K562 (cell line): ENCODE measurements around the gene MTMR4. TPM values are rescaled to one million over a fixed set of nuclear protein-coding genes. Genes with fewer than 3 reads are reported as not detected.
A peak's percentile ranks its signal among the peaks of the same experiment; 100 is the strongest.

Source experiments
- E2F5 ChIP-seq: sonication (generic); formaldehyde crosslinking; IDR thresholded peaks from 2 replicates; pipeline ENCODE4 v1.8.0; 2022; ENCODE audit warnings: mild to moderate bottlenecking, missing genetic modification reagents
- ERF ChIP-seq: fragments of 450-650 bp; formaldehyde crosslinking; IDR thresholded peaks from 2 replicates; pipeline ENCODE4 v1.4.0; 2020; ENCODE audit warnings: mild to moderate bottlenecking, mixed read lengths
- FOXM1 ChIP-seq, 2 experiments: fragments of 450-650 bp in 1 of 2; sonication (generic) in 1 of 2; formaldehyde crosslinking in 1 of 2; IDR thresholded peaks; 2 replicates each; pipeline versions ENCODE4 v1.6.1 to v1.9.0; 2017 to 2022; ENCODE audit warnings: low read depth in 2 of 2, mild to moderate bottlenecking in 2 of 2, missing genetic modification reagents in 1 of 2, moderate library complexity in 1 of 2
- GATAD2A ChIP-seq: fragments of 450-650 bp; IDR thresholded peaks from 2 replicates; pipeline ENCODE4 v1.6.1; 2017
- HIVEP1 ChIP-seq: fragments of 250-450 bp; sonication (Bioruptor Pico); IDR thresholded peaks from 2 replicates; pipeline ENCODE4 v1.4.0; 2020; ENCODE audit warnings: mild to moderate bottlenecking
- LEF1 ChIP-seq: fragments of 450-650 bp; IDR thresholded peaks from 2 replicates; pipeline ENCODE4 v1.6.1; 2016; ENCODE audit warnings: mild to moderate bottlenecking
- MAFK ChIP-seq: IDR thresholded peaks from 2 replicates; pipeline ENCODE4 v1.6.1; 2011; ENCODE audit warnings: low read length, improper control_type of control experiment
- PPARD ChIP-seq: fragments of 250-450 bp; sonication (Bioruptor Pico); IDR thresholded peaks from 2 replicates; pipeline ENCODE4 v1.8.0; 2022; ENCODE audit warnings: inconsistent platforms, mild to moderate bottlenecking, moderate library complexity
- PRMT5 ChIP-seq: sonication (generic); formaldehyde crosslinking; IDR thresholded peaks from 2 replicates; pipeline ENCODE4 v1.5.0; 2020; ENCODE audit warnings: missing genetic modification reagents
- PRPF4 ChIP-seq: fragments of 200-400 bp; formaldehyde crosslinking; IDR thresholded peaks from one replicate; pipeline ENCODE4 v1.6.1; 2017; ENCODE audit warnings: low read length, low read depth, mild to moderate bottlenecking; ENCODE audit not compliant: insufficient read depth, poor library complexity, severe bottlenecking
- RBFOX2 ChIP-seq: fragments of 200-400 bp; formaldehyde crosslinking; IDR thresholded peaks from 2 replicates; pipeline ENCODE4 v1.6.1; 2017; ENCODE audit warnings: low read depth, mild to moderate bottlenecking, low read length, moderate library complexity
- XRCC4 ChIP-seq: IDR thresholded peaks from one replicate; pipeline ENCODE4 v1.6.1; 2011; ENCODE audit not compliant: insufficient read depth, insufficient read length; ENCODE audit errors: extremely low read depth
- ZNF133 ChIP-seq: fragments of 250-450 bp; sonication (Bioruptor Pico); IDR thresholded peaks from 2 replicates; pipeline ENCODE4 v1.4.0; 2020; ENCODE audit warnings: mild to moderate bottlenecking
- ZNF280B ChIP-seq: fragments of 250-450 bp; sonication (Bioruptor Pico); IDR thresholded peaks from 2 replicates; pipeline ENCODE4 v1.5.1; 2021; ENCODE audit warnings: mild to moderate bottlenecking
- polyA plus RNA-seq, 8 experiments: library from polyadenylated mRNA; depleted of rRNA in 4 of 8; stranded (reverse) in 5 of 8; unstranded in 3 of 8; fragments of >200 nt; fragmentation: Nextera tagmentation in 2 of 8; fragmentation: Illumina TruSeq in 1 of 8; extraction: Ambion mirVana in 2 of 8; extraction: Trizol in 1 of 8; gene quantifications; 2 replicates each; pipeline versions ENCODE4 v1.2.1 to v1.2.3, GENCODE V29; 2011 to 2014; ENCODE audit warnings: inconsistent platforms in 1 of 8, missing spikeins in 1 of 8
- total RNA-seq, 7 experiments: library from RNA; depleted of rRNA in 6 of 7; stranded (reverse); fragments of >200 nt in 6 of 7; fragmentation: Illumina TruSeq in 2 of 7; extraction: Trizol in 2 of 7; gene quantifications; 2 replicates each; pipeline versions ENCODE4 v1.2.1 to v1.2.3, GENCODE V29; 2011 to 2021; ENCODE audit warnings: low replicate concordance in 1 of 7
- TF ChIP-seq, protein P1 (sequence below), 2 experiments: fragments of 450-650 bp in 1 of 2; IDR thresholded peaks; 2 replicates each; pipeline ENCODE4 v1.6.1; 2011 to 2017; ENCODE audit warnings: low read depth in 2 of 2, antibody characterized with exemption in 1 of 2, borderline replicate concordance in 1 of 2, low read length in 1 of 2, mild to moderate bottlenecking in 1 of 2, mixed read lengths in 1 of 2; ENCODE audit not compliant: control insufficient read depth in 1 of 2
- TF ChIP-seq, protein P2 (sequence below): fragments of 450-650 bp; formaldehyde crosslinking; IDR thresholded peaks from 2 replicates; pipeline ENCODE4 v1.4.0; 2022; ENCODE audit warnings: mild to moderate bottlenecking, moderate library complexity
- TF ChIP-seq, protein P3 (sequence below): fragments of 450-650 bp; IDR thresholded peaks from 2 replicates; pipeline ENCODE4 v1.6.1; 2018; ENCODE audit not compliant: partially characterized antibody

The MTMR4 gene
- total and polyA plus RNA-seq, 9 of the 15 experiments (the other 6 are each of a cell fraction or from before 2014, with no cell fraction given), result 8.8 to 45.7 (median 28.7) TPM

GRCh38 chr17:58517928-58518609, 3.6 kb upstream of the MTMR4 start (continued):
- no peak for TF ChIP-seq E2F5
- TF ChIP-seq, protein P1, sequence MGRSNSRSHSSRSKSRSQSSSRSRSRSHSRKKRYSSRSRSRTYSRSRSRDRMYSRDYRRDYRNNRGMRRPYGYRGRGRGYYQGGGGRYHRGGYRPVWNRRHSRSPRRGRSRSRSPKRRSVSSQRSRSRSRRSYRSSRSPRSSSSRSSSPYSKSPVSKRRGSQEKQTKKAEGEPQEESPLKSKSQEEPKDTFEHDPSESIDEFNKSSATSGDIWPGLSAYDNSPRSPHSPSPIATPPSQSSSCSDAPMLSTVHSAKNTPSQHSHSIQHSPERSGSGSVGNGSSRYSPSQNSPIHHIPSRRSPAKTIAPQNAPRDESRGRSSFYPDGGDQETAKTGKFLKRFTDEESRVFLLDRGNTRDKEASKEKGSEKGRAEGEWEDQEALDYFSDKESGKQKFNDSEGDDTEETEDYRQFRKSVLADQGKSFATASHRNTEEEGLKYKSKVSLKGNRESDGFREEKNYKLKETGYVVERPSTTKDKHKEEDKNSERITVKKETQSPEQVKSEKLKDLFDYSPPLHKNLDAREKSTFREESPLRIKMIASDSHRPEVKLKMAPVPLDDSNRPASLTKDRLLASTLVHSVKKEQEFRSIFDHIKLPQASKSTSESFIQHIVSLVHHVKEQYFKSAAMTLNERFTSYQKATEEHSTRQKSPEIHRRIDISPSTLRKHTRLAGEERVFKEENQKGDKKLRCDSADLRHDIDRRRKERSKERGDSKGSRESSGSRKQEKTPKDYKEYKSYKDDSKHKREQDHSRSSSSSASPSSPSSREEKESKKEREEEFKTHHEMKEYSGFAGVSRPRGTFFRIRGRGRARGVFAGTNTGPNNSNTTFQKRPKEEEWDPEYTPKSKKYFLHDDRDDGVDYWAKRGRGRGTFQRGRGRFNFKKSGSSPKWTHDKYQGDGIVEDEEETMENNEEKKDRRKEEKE (IDR thresholded peaks at IDR 0.05; ENCODE audit: borderline replicate concordance in 1 of 2, control insufficient read depth in 1 of 2, low read depth in 2 of 2, low read length in 1 of 2), result peak in 1 of 2 experiments; percentile 70; a peak in 2 of 4 replicates
- TF ChIP-seq ZNF280B, result no peak
- TF ChIP-seq, protein P2, sequence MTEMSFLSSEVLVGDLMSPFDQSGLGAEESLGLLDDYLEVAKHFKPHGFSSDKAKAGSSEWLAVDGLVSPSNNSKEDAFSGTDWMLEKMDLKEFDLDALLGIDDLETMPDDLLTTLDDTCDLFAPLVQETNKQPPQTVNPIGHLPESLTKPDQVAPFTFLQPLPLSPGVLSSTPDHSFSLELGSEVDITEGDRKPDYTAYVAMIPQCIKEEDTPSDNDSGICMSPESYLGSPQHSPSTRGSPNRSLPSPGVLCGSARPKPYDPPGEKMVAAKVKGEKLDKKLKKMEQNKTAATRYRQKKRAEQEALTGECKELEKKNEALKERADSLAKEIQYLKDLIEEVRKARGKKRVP (CRISPR knock-in tag), result 0 out of 2 replicates have a peak, but pooled peaks have one; percentile 15
- peak; percentile 65 for TF ChIP-seq RBFOX2
- TF ChIP-seq ERF (CRISPR knock-in tag), result 0 out of 2 replicates have a peak, but pooled peaks have one; percentile 53
- TF ChIP-seq MAFK, result peak; percentile 43
- TF ChIP-seq, protein P3, sequence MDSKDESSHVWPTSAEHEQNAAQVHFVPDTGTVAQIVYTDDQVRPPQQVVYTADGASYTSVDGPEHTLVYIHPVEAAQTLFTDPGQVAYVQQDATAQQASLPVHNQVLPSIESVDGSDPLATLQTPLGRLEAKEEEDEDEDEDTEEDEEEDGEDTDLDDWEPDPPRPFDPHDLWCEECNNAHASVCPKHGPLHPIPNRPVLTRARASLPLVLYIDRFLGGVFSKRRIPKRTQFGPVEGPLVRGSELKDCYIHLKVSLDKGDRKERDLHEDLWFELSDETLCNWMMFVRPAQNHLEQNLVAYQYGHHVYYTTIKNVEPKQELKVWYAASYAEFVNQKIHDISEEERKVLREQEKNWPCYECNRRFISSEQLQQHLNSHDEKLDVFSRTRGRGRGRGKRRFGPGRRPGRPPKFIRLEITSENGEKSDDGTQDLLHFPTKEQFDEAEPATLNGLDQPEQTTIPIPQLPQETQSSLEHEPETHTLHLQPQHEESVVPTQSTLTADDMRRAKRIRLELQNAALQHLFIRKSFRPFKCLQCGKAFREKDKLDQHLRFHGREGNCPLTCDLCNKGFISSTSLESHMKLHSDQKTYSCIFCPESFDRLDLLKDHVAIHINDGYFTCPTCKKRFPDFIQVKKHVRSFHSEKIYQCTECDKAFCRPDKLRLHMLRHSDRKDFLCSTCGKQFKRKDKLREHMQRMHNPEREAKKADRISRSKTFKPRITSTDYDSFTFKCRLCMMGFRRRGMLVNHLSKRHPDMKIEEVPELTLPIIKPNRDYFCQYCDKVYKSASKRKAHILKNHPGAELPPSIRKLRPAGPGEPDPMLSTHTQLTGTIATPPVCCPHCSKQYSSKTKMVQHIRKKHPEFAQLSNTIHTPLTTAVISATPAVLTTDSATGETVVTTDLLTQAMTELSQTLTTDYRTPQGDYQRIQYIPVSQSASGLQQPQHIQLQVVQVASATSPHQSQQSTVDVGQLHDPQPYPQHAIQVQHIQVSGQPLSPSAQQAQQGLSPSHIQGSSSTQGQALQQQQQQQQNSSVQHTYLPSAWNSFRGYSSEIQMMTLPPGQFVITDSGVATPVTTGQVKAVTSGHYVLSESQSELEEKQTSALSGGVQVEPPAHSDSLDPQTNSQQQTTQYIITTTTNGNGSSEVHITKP, result peak; percentile 95
- no peak for TF ChIP-seq XRCC4
- no peak for TF ChIP-seq GATAD2A
- TF ChIP-seq PRPF4, result no peak
- TF ChIP-seq ZNF133 (CRISPR knock-in tag), result no peak
- peak; percentile 46; the same call in 1 of the 2 replicates for TF ChIP-seq FOXM1 (IDR thresholded peaks at IDR 0.05; ENCODE audit: low read depth)
- no peak for TF ChIP-seq FOXM1 (CRISPR knock-in tag; IDR thresholded peaks at IDR 0.05; ENCODE audit: low read depth)
- TF ChIP-seq PRMT5 (CRISPR knock-in tag), result no peak
- no peak for TF ChIP-seq HIVEP1 (CRISPR knock-in tag)
- no peak for TF ChIP-seq PPARD (CRISPR knock-in tag)
- TF ChIP-seq LEF1, result no peak
